Measurements from ENCODE around the gene FBXO24. TPM values are rescaled to one million over a fixed set of nuclear protein-coding genes. Genes with fewer than 3 reads are reported as not detected.

The FBXO24 gene
- total RNA-seq, 1 donor = 0.54 TPM

GRCh38 chr7:100566018-100566531 is 20.1 kb upstream of the FBXO24 start:
- no peak for DNase-seq (ENCODE audit: low read depth)
- TF ChIP-seq, protein P1, sequence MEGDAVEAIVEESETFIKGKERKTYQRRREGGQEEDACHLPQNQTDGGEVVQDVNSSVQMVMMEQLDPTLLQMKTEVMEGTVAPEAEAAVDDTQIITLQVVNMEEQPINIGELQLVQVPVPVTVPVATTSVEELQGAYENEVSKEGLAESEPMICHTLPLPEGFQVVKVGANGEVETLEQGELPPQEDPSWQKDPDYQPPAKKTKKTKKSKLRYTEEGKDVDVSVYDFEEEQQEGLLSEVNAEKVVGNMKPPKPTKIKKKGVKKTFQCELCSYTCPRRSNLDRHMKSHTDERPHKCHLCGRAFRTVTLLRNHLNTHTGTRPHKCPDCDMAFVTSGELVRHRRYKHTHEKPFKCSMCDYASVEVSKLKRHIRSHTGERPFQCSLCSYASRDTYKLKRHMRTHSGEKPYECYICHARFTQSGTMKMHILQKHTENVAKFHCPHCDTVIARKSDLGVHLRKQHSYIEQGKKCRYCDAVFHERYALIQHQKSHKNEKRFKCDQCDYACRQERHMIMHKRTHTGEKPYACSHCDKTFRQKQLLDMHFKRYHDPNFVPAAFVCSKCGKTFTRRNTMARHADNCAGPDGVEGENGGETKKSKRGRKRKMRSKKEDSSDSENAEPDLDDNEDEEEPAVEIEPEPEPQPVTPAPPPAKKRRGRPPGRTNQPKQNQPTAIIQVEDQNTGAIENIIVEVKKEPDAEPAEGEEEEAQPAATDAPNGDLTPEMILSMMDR (IDR thresholded peaks at IDR 0.05; ENCODE audit: insufficient read depth, low read length) = no peak
- no peak overlapping the region for H3K4me3 ChIP-seq (ENCODE audit: low read depth, low read length)

DNA sequence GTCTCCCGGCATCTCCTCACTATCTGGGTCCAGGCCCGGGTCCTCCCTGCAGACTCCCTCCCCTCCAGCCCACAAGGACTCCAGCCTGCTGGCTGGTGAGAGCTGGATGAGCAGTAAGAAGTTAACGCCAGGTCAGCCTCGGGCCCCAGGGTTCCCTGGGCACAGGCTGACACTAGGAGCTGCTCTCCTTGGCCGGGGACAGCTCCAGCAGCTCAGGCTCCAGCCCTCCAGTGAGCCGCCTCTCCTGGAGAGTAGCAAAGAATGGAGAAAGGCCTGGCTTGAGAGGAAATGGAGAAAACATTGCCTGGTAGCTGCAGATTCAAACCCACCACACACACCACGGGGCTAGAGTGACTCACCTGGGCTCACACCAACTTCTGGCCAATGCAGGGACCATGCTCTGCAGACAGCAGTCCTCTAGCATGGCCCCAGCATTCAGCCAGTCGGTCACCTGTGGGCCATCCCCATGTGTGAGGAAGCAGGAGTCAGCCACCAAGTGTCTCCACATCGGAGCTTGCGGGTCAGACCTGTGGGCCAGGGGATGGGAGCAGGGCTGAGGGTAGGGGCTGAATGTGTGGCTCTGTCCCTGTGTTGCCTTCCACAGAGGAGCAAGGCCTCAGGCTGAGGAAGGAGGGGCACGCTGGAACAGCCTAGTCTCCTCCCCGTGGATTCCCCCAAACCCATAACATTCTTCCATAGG is 18.9 kb upstream of the FBXO24 start:
- no peak for DNase-seq (ENCODE audit: low read depth)

GRCh38 chr7:100567751-100568175 is 18.4 kb upstream of the FBXO24 start:
- H3K4me3 ChIP-seq (ENCODE audit: low read depth, low read length) = no peak overlapping the region

More for the DNA sequence above, 18.9 kb upstream of the FBXO24 start:
- TF ChIP-seq, protein P1 (IDR thresholded peaks at IDR 0.05; ENCODE audit: insufficient read depth, low read length) = no peak
- H3K4me3 ChIP-seq (ENCODE audit: low read depth, low read length) = no peak overlapping the region

DNA sequence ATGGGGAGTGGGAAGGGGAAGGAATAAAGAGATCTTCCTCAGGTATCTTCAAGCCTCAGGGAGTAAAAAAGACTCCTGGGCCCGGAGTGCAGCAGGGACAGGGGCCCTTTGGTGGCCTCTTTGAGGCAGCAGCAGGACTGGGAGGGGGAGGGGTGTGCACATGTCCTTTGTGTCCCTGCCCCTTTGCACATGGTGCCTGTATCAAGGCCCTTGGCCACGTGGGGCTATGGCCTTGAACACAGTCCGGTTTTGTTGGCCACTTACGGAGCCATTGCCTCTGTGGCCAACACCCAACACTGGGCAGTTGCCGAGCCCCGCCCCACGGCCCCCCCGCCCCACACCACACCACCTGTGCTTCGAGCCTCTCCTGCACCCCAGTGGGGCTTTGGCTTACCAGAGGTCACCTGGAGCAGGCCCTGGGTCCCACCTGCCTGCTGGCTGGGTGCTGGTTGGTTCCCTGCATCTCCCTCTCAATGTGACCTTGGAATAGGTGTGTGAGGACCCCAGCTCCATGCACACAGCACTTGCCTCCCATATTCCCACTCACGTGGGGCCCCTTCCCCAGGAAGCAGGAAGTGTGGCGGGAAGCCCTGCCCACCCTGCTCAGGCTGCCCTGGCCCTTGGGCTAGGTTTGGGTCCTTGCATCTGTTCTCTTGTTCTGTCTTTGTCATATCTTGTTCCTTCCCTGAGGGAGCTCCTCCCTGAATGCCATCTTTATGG is 17.8 kb upstream of the FBXO24 start:
- TF ChIP-seq, protein P1 (IDR thresholded peaks at IDR 0.05; ENCODE audit: insufficient read depth, low read length) = no peak
- H3K4me3 ChIP-seq (ENCODE audit: low read depth, low read length) = no peak overlapping the region
- DNase-seq (ENCODE audit: low read depth) = no peak

More at GRCh38 chr7:100567751-100568175, 18.4 kb upstream of the FBXO24 start:
- DNase-seq (ENCODE audit: low read depth) = no peak
- TF ChIP-seq, protein P1 (IDR thresholded peaks at IDR 0.05; ENCODE audit: insufficient read depth, low read length) = no peak

- TF ChIP-seq, protein P1 (IDR thresholded peaks at IDR 0.05; ENCODE audit: insufficient read depth, low read length) = peak; percentile 49
- no peak overlapping the region for H3K4me3 ChIP-seq (ENCODE audit: low read depth, low read length)
- no peak for DNase-seq (ENCODE audit: low read depth)
Measured at GRCh38 chr7:100568896-100569844, 17.0 kb upstream of the FBXO24 start.
